Measurements from ENCODE around the gene NFAM1. TPM values are rescaled to one million over a fixed set of nuclear protein-coding genes. Genes with fewer than 3 reads are reported as not detected.

NFAM1 gene
- total RNA-seq, 1 donor from 2014 or later = 0.91 TPM

GRCh38 chr22:42341779-42342178 lies 90.4 kb downstream of the NFAM1 start:
- Mint-ChIP-seq H3K27ac (ENCODE audit: unreplicated experiment) (peak overlapping the region; percentile 52), H3K9me3 (ENCODE audit: unreplicated experiment) (peaks cover 7% of the 10 kb centered on the region), H3K4me1 (ENCODE audit: low read depth, unreplicated experiment) (peaks cover 37% of the 10 kb centered on the region), H3K4me3 (ENCODE audit: unreplicated experiment) (peak overlapping the region; percentile 77), H3K36me3 (ENCODE audit: unreplicated experiment) (no peaks in the 10 kb centered on the region), H3K27me3 (ENCODE audit: unreplicated experiment) (peaks cover 18% of the 10 kb centered on the region)
- no peak for DNase-seq
- no peak for TF ChIP-seq CTCF (IDR thresholded peaks at IDR 0.05; ENCODE audit: partially characterized antibody, unreplicated experiment)

GRCh38 chr22:42340829-42341383 lies 91.3 kb downstream of the NFAM1 start:
- Mint-ChIP-seq H3K27me3 (ENCODE audit: unreplicated experiment) (peaks cover 19% of the 10 kb centered on the region), H3K9me3 (ENCODE audit: unreplicated experiment) (peaks cover 6% of the 10 kb centered on the region), H3K4me1 (ENCODE audit: low read depth, unreplicated experiment) (peaks cover 38% of the 10 kb centered on the region), H3K36me3 (ENCODE audit: unreplicated experiment) (no peaks in the 10 kb centered on the region), H3K4me3 (ENCODE audit: unreplicated experiment) (peak overlapping the region; percentile 84), H3K27ac (ENCODE audit: unreplicated experiment) (peak overlapping the region; percentile 95)
- peak; percentile 81 for DNase-seq
- no peak for TF ChIP-seq CTCF (IDR thresholded peaks at IDR 0.05; ENCODE audit: partially characterized antibody, unreplicated experiment)

GRCh38 chr22:42340150-42340549 lies 92.1 kb downstream of the NFAM1 start:
- Mint-ChIP-seq H3K9me3 (ENCODE audit: unreplicated experiment) (peaks cover 8% of the 10 kb centered on the region), H3K36me3 (ENCODE audit: unreplicated experiment) (no peaks in the 10 kb centered on the region), H3K27me3 (ENCODE audit: unreplicated experiment) (peaks cover 19% of the 10 kb centered on the region), H3K4me1 (ENCODE audit: low read depth, unreplicated experiment) (peaks cover 41% of the 10 kb centered on the region), H3K27ac (ENCODE audit: unreplicated experiment) (peak overlapping the region; percentile 77), H3K4me3 (ENCODE audit: unreplicated experiment) (peak overlapping the region; percentile 68)
- TF ChIP-seq CTCF (IDR thresholded peaks at IDR 0.05; ENCODE audit: partially characterized antibody, unreplicated experiment) = no peak
- DNase-seq = no peak

- Mint-ChIP-seq H3K4me1 (ENCODE audit: low read depth, unreplicated experiment) (peaks cover 40% of the 10 kb centered on the region), H3K27me3 (ENCODE audit: unreplicated experiment) (peaks cover 19% of the 10 kb centered on the region), H3K27ac (ENCODE audit: unreplicated experiment) (no peak overlapping the region), H3K36me3 (ENCODE audit: unreplicated experiment) (no peaks in the 10 kb centered on the region), H3K4me3 (ENCODE audit: unreplicated experiment) (no peak overlapping the region), H3K9me3 (ENCODE audit: unreplicated experiment) (peaks cover 8% of the 10 kb centered on the region)
- TF ChIP-seq CTCF (IDR thresholded peaks at IDR 0.05; ENCODE audit: partially characterized antibody, unreplicated experiment) = no peak
- DNase-seq = no peak
Observed at GRCh38 chr22:42338479-42338878, 93.7 kb downstream of the NFAM1 start.

GRCh38 chr22:42337356-42337755 lies 94.8 kb downstream of the NFAM1 start:
- no peak for DNase-seq
- peaks cover 37% of the 10 kb centered on the region for H3K4me1 Mint-ChIP-seq (ENCODE audit: low read depth, unreplicated experiment)
- H3K27me3 Mint-ChIP-seq (ENCODE audit: unreplicated experiment) = peaks cover 21% of the 10 kb centered on the region
- no peak overlapping the region for H3K4me3 Mint-ChIP-seq (ENCODE audit: unreplicated experiment)
- peak overlapping the region; percentile 68 for H3K27ac Mint-ChIP-seq (ENCODE audit: unreplicated experiment)
- no peaks in the 10 kb centered on the region for H3K36me3 Mint-ChIP-seq (ENCODE audit: unreplicated experiment)
- TF ChIP-seq CTCF (IDR thresholded peaks at IDR 0.05; ENCODE audit: partially characterized antibody, unreplicated experiment) = no peak
- H3K9me3 Mint-ChIP-seq (ENCODE audit: unreplicated experiment) = peaks cover 8% of the 10 kb centered on the region
